ENCODE measurements around the gene VPS50.
"Not testable (repeated sequence)": the region's sequence is repeated elsewhere in the genome, so short reads cannot be mapped to it uniquely, and the experiment has no call there.

- TF ChIP-seq, protein P1, sequence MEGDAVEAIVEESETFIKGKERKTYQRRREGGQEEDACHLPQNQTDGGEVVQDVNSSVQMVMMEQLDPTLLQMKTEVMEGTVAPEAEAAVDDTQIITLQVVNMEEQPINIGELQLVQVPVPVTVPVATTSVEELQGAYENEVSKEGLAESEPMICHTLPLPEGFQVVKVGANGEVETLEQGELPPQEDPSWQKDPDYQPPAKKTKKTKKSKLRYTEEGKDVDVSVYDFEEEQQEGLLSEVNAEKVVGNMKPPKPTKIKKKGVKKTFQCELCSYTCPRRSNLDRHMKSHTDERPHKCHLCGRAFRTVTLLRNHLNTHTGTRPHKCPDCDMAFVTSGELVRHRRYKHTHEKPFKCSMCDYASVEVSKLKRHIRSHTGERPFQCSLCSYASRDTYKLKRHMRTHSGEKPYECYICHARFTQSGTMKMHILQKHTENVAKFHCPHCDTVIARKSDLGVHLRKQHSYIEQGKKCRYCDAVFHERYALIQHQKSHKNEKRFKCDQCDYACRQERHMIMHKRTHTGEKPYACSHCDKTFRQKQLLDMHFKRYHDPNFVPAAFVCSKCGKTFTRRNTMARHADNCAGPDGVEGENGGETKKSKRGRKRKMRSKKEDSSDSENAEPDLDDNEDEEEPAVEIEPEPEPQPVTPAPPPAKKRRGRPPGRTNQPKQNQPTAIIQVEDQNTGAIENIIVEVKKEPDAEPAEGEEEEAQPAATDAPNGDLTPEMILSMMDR (IDR thresholded peaks at IDR 0.05; ENCODE audit: low read length) = not testable (repeated sequence)
- not testable (repeated sequence) for TF ChIP-seq EZH2 (optimal IDR thresholded peaks at IDR 0.05; ENCODE audit: low read depth, low read length)
These were observed 138.8 kb downstream of the VPS50 start for GRCh38 chr7:93370937-93371336.

All from MM.1S (cell line).